H1 (cell line): ENCODE measurements around the gene HYAL1. TPM values are rescaled to one million over a fixed set of nuclear protein-coding genes. Genes with fewer than 3 reads are reported as not detected.

ENCODE experiments used
- polyA plus RNA-seq, 7 experiments: library from polyadenylated mRNA; depleted of rRNA in 3 of 7; stranded (reverse) in 5 of 7; unstranded in 2 of 7; fragments of >200 nt in 5 of 7; fragments of 200-250 nt in 2 of 7; gene quantifications; 1 replicate in 5 of 7; 2 replicates in 1 of 7; 4 replicates in 1 of 7; pipeline versions ENCODE4 v1.2.1 to v1.2.3, GENCODE V29; 2011 to 2013; ENCODE audit warnings: missing spikeins in 2 of 7, mixed read lengths in 2 of 7
- total RNA-seq: library from RNA; stranded (reverse); fragmentation: NEBNext Ultra II Directional; extraction: Animal tissue kit (Norgen Biotek cat#: 25700); gene quantifications from 2 replicates; pipeline ENCODE4 v1.2.1, GENCODE V29; 2021
- TF ChIP-seq, protein P1 (sequence below): fragments of 300-600 bp; sonication (generic); IDR thresholded peaks from 2 replicates; pipeline ENCODE4 v1.7.1; 2012; ENCODE audit warnings: low read length, moderate library complexity, mild to moderate bottlenecking, inconsistent platforms; ENCODE audit not compliant: insufficient replicate concordance

Gene HYAL1
- total and polyA plus RNA-seq, 2 of the 8 experiments (the other 6 are each of a cell fraction or from before 2014, with no cell fraction given) = 2.0 to 5.4 TPM

- TF ChIP-seq, protein P1, sequence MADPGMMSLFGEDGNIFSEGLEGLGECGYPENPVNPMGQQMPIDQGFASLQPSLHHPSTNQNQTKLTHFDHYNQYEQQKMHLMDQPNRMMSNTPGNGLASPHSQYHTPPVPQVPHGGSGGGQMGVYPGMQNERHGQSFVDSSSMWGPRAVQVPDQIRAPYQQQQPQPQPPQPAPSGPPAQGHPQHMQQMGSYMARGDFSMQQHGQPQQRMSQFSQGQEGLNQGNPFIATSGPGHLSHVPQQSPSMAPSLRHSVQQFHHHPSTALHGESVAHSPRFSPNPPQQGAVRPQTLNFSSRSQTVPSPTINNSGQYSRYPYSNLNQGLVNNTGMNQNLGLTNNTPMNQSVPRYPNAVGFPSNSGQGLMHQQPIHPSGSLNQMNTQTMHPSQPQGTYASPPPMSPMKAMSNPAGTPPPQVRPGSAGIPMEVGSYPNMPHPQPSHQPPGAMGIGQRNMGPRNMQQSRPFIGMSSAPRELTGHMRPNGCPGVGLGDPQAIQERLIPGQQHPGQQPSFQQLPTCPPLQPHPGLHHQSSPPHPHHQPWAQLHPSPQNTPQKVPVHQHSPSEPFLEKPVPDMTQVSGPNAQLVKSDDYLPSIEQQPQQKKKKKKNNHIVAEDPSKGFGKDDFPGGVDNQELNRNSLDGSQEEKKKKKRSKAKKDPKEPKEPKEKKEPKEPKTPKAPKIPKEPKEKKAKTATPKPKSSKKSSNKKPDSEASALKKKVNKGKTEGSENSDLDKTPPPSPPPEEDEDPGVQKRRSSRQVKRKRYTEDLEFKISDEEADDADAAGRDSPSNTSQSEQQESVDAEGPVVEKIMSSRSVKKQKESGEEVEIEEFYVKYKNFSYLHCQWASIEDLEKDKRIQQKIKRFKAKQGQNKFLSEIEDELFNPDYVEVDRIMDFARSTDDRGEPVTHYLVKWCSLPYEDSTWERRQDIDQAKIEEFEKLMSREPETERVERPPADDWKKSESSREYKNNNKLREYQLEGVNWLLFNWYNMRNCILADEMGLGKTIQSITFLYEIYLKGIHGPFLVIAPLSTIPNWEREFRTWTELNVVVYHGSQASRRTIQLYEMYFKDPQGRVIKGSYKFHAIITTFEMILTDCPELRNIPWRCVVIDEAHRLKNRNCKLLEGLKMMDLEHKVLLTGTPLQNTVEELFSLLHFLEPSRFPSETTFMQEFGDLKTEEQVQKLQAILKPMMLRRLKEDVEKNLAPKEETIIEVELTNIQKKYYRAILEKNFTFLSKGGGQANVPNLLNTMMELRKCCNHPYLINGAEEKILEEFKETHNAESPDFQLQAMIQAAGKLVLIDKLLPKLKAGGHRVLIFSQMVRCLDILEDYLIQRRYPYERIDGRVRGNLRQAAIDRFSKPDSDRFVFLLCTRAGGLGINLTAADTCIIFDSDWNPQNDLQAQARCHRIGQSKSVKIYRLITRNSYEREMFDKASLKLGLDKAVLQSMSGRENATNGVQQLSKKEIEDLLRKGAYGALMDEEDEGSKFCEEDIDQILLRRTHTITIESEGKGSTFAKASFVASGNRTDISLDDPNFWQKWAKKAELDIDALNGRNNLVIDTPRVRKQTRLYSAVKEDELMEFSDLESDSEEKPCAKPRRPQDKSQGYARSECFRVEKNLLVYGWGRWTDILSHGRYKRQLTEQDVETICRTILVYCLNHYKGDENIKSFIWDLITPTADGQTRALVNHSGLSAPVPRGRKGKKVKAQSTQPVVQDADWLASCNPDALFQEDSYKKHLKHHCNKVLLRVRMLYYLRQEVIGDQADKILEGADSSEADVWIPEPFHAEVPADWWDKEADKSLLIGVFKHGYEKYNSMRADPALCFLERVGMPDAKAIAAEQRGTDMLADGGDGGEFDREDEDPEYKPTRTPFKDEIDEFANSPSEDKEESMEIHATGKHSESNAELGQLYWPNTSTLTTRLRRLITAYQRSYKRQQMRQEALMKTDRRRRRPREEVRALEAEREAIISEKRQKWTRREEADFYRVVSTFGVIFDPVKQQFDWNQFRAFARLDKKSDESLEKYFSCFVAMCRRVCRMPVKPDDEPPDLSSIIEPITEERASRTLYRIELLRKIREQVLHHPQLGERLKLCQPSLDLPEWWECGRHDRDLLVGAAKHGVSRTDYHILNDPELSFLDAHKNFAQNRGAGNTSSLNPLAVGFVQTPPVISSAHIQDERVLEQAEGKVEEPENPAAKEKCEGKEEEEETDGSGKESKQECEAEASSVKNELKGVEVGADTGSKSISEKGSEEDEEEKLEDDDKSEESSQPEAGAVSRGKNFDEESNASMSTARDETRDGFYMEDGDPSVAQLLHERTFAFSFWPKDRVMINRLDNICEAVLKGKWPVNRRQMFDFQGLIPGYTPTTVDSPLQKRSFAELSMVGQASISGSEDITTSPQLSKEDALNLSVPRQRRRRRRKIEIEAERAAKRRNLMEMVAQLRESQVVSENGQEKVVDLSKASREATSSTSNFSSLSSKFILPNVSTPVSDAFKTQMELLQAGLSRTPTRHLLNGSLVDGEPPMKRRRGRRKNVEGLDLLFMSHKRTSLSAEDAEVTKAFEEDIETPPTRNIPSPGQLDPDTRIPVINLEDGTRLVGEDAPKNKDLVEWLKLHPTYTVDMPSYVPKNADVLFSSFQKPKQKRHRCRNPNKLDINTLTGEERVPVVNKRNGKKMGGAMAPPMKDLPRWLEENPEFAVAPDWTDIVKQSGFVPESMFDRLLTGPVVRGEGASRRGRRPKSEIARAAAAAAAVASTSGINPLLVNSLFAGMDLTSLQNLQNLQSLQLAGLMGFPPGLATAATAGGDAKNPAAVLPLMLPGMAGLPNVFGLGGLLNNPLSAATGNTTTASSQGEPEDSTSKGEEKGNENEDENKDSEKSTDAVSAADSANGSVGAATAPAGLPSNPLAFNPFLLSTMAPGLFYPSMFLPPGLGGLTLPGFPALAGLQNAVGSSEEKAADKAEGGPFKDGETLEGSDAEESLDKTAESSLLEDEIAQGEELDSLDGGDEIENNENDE = no peak
Measured at GRCh38 chr3:50267280-50267913, 36.0 kb downstream of the HYAL1 start (continued).
